ENCODE data around the gene RBM24.

- TF ChIP-seq CTCF (conservative IDR thresholded peaks at IDR 0.05; ENCODE audit: low read length): no peak
- TF ChIP-seq EZH2phosphoT487 (IDR thresholded peaks at IDR 0.05; ENCODE audit: borderline replicate concordance, low read depth, low read length): no peak
Observed at GRCh38 chr6:17265570-17265969, 15.6 kb upstream of the RBM24 start.

All from OCI-LY7 (cell line).